A549 (cell line): ENCODE measurements around the gene KRT3. TPM values are rescaled to one million over a fixed set of nuclear protein-coding genes. Genes with fewer than 3 reads are reported as not detected.

Source experiments
- ATAC-seq, 2 experiments: fragments of 200-7000 bp in 1 of 2; fragments of >200 bp in 1 of 2; cut with Nextera tagmentation in 1 of 2; cut with Tn5 transposase in 1 of 2; 3 replicates each; pipeline versions ENCODE4 v1.8.0 to v1.9.1; 2018 to 2020; ENCODE audit warnings: mild to moderate bottlenecking in 1 of 2, moderate library complexity in 1 of 2
- CTCF ChIA-PET: fragments of 300-600 bp; sonication (Branson Sonifier 250); formaldehyde crosslinking; extraction: SDS; loops from one replicate; lab custom pipeline; 2021; ENCODE audit warnings: antibody characterized with exemption, inconsistent platforms; lab: Yijun Ruan, JAX
- POLR2A ChIA-PET: fragments of 350-600 bp; formaldehyde crosslinking; extraction: SDS; loops from one replicate; lab custom pipeline; 2021; ENCODE audit warnings: antibody characterized with exemption, inconsistent platforms; lab: Yijun Ruan, JAX
- DNase-seq, 2 experiments: peaks; one replicate each; pipeline versions ENCODE4 v3.0.0 to v3.0.0-alpha.2; 2011 to 2016; ENCODE audit warnings: low read depth in 1 of 2, low spot score in 1 of 2
- FAIRE-seq: peaks from 2 replicates; lab custom pipeline; 2011; peaks lifted over from hg19 to GRCh38; lab: Jason Lieb, UNC
- H3K27ac ChIP-seq, 2 experiments: fragments of >200 bp; sonication (Bioruptor Twin); formaldehyde crosslinking; 3 replicates each; pipeline ENCODE4 v1.5.1; 2016 to 2017
- H3K4me1 ChIP-seq: fragments of >200 bp; sonication (Bioruptor Twin); formaldehyde crosslinking; 3 replicates; pipeline ENCODE4 v1.6.1; 2016
- H3K4me2 ChIP-seq: fragments of >200 bp; sonication (Bioruptor Twin); formaldehyde crosslinking; 3 replicates; pipeline ENCODE4 v1.6.1; 2016
- H3K4me3 ChIP-seq: fragments of >200 bp; sonication (Bioruptor Twin); formaldehyde crosslinking; 3 replicates; pipeline ENCODE4 v1.5.1; 2016
- H3K9me3 ChIP-seq: fragments of >200 bp; sonication (Bioruptor Twin); formaldehyde crosslinking; 3 replicates; pipeline ENCODE4 v1.6.1; 2016
- CBX8 ChIP-seq: fragments of 200-600 bp; sonication (generic); IDR thresholded peaks from 2 replicates; pipeline ENCODE4 v1.6.1; 2016
- CHD4 ChIP-seq: fragments of 200-600 bp; sonication (generic); IDR thresholded peaks from 2 replicates; pipeline ENCODE4 v1.6.1; 2016; ENCODE audit warnings: antibody characterized with exemption, mild to moderate bottlenecking, borderline replicate concordance
- EHMT2 ChIP-seq: fragments of 200-600 bp; sonication (generic); IDR thresholded peaks from 2 replicates; pipeline ENCODE4 v1.6.1; 2016; ENCODE audit warnings: antibody characterized with exemption, low read depth, mild to moderate bottlenecking, moderate library complexity
- EP300 ChIP-seq, 2 experiments: fragments of >200 bp; sonication (Bioruptor Twin); formaldehyde crosslinking; IDR thresholded peaks; 2 replicates in 1 of 2; 3 replicates in 1 of 2; pipeline ENCODE4 v1.6.1; 2016 to 2017
- FOSB ChIP-seq: fragments of 250-450 bp; sonication (Bioruptor Pico); IDR thresholded peaks from 2 replicates; pipeline ENCODE4 v1.5.0; 2020; ENCODE audit warnings: mild to moderate bottlenecking, moderate library complexity
- FOXS1 ChIP-seq: fragments of 250-450 bp; sonication (Bioruptor Pico); IDR thresholded peaks from 2 replicates; pipeline ENCODE4 v1.5.0; 2020; ENCODE audit warnings: mild to moderate bottlenecking, moderate library complexity
- HDAC2 ChIP-seq: fragments of 200-600 bp; sonication (generic); IDR thresholded peaks from 2 replicates; pipeline ENCODE4 v1.6.1; 2016
- HOXB5 ChIP-seq: fragments of 250-450 bp; sonication (Bioruptor Pico); IDR thresholded peaks from 2 replicates; pipeline ENCODE4 v1.5.0; 2020; ENCODE audit warnings: mild to moderate bottlenecking, moderate library complexity
- MYC ChIP-seq: IDR thresholded peaks from 2 replicates; pipeline ENCODE4 v1.6.1; 2012; ENCODE audit warnings: mild to moderate bottlenecking, inconsistent platforms, low read length, improper control_type of control experiment, borderline replicate concordance
- NR3C1 ChIP-seq: fragments of >200 bp; sonication (Bioruptor Twin); formaldehyde crosslinking; IDR thresholded peaks from 3 replicates; pipeline ENCODE4 v1.6.1; 2017
- PHF8 ChIP-seq: fragments of 200-600 bp; sonication (generic); IDR thresholded peaks from 2 replicates; pipeline ENCODE4 v1.6.1; 2016; ENCODE audit warnings: low read depth, mild to moderate bottlenecking, antibody characterized with exemption, moderate library complexity, borderline replicate concordance
- POLR2A ChIP-seq: IDR thresholded peaks from 2 replicates; pipeline ENCODE4 v1.6.1; 2012; ENCODE audit warnings: mild to moderate bottlenecking, low read length
- RAD21 ChIP-seq, 2 experiments: fragments of >200 bp in 1 of 2; sonication (Bioruptor Twin) in 1 of 2; formaldehyde crosslinking in 1 of 2; IDR thresholded peaks in 1 of 2; conservative IDR thresholded peaks in 1 of 2; 2 replicates in 1 of 2; 3 replicates in 1 of 2; pipeline ENCODE4 v1.6.1; 2012 to 2018; ENCODE audit warnings: inconsistent platforms in 1 of 2
- RFX5 ChIP-seq: fragments of 450-650 bp; IDR thresholded peaks from 2 replicates; pipeline ENCODE4 v1.7.1; 2014; ENCODE audit warnings: antibody characterized with exemption, mild to moderate bottlenecking, moderate library complexity
- TP53 ChIP-seq: fragments of 250-450 bp; sonication (Bioruptor Pico); IDR thresholded peaks from 2 replicates; pipeline ENCODE4 v1.5.0; 2021; ENCODE audit warnings: mild to moderate bottlenecking, moderate library complexity
- ZC3H11A ChIP-seq: fragments of 450-650 bp; IDR thresholded peaks from 2 replicates; pipeline ENCODE4 v1.6.1; 2014; ENCODE audit warnings: antibody characterized with exemption, mild to moderate bottlenecking
- ZFP36 ChIP-seq: fragments of 450-650 bp; IDR thresholded peaks from 2 replicates; pipeline ENCODE4 v1.6.1; 2014; ENCODE audit warnings: borderline replicate concordance; ENCODE audit not compliant: partially characterized antibody
- ZSCAN20 ChIP-seq: fragments of 250-450 bp; sonication (Bioruptor Pico); IDR thresholded peaks from 2 replicates; pipeline ENCODE4 v1.8.0; 2022; ENCODE audit warnings: mild to moderate bottlenecking, moderate library complexity
- WGBS: methylation state at CpG from one replicate; pipeline ENCODE4 v1.1.6; 2017; ENCODE audit errors: missing lambda C conversion rate; 5-methylcytosine and 5-hydroxymethylcytosine counted together
- polyA plus RNA-seq, 4 experiments: library from polyadenylated mRNA; depleted of rRNA in 3 of 4; stranded (reverse); fragments of >200 nt; fragmentation: RNase III in 1 of 4; extraction: RNeasy Plus Mini Kit Qiagen cat#74134 plus additional on column Dnase treatment in 1 of 4; gene quantifications; 2 replicates in 3 of 4; 3 replicates in 1 of 4; pipeline ENCODE4 v1.2.3, GENCODE V29; 2011 to 2017
- TF ChIP-seq, protein P1 (sequence below): fragments of 250-450 bp; sonication (Bioruptor Pico); IDR thresholded peaks from 2 replicates; pipeline ENCODE4 v1.5.0; 2021; ENCODE audit warnings: mild to moderate bottlenecking, moderate library complexity, borderline replicate concordance
- TF ChIP-seq, protein P2 (sequence below): fragments of 200-600 bp; sonication (generic); IDR thresholded peaks from 2 replicates; pipeline ENCODE4 v1.6.1; 2016; ENCODE audit warnings: antibody characterized with exemption, mild to moderate bottlenecking, moderate library complexity
- TF ChIP-seq, protein P3 (sequence below): fragments of 150-350 bp; IDR thresholded peaks from 2 replicates; pipeline ENCODE4 v1.6.1; 2014; ENCODE audit warnings: low read depth, mild to moderate bottlenecking, low read length

Gene KRT3
- polyA plus RNA-seq, 2 of the 4 experiments (the other 2 are of a cell fraction), result 0.04 to 0.06 TPM

DNA sequence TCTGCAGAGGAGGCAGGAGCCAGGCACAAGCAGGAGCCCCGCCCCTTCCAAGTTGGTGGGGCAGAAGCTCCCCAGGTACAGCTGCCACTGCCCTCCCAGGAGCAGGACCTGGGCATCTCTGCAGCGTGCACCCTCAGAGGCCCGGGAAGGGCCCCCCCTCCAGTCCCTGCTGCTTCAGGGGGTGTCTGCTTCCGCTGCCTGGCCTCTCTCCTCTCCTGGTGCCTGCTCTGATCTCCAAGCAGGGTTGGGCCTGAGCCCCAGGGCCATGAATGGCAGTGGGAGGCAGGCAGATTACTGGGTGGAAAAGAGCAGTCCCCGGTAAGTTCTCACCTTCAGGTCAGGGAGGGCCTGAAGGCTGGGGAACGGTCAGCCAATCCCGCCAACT is 53.7 kb downstream of the KRT3 start:
- Histone ChIP-seq H3K27ac (no peak overlapping the region), H3K4me3 (no peak overlapping the region), H3K4me1 (no peaks in the 10 kb centered on the region), H3K9me3 (no peaks in the 10 kb centered on the region), H3K4me2 (no peak overlapping the region)
- 28% methylated on average over 7 of the region's 7 CpGs for WGBS
- no peak for DNase-seq
- CTCF ChIA-PET, result no interaction called here
- ATAC-seq, result peak; percentile 11 to 31; a peak in 4 of 6 replicates
- TF ChIP-seq ZSCAN20, result no peak
- TF ChIP-seq, protein P1, sequence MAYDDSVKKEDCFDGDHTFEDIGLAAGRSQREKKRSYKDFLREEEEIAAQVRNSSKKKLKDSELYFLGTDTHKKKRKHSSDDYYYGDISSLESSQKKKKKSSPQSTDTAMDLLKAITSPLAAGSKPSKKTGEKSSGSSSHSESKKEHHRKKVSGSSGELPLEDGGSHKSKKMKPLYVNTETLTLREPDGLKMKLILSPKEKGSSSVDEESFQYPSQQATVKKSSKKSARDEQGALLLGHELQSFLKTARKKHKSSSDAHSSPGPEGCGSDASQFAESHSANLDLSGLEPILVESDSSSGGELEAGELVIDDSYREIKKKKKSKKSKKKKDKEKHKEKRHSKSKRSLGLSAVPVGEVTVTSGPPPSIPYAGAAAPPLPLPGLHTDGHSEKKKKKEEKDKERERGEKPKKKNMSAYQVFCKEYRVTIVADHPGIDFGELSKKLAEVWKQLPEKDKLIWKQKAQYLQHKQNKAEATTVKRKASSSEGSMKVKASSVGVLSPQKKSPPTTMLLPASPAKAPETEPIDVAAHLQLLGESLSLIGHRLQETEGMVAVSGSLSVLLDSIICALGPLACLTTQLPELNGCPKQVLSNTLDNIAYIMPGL (CRISPR knock-in tag), result no peak
- TF ChIP-seq MYC, result no peak
- TF ChIP-seq EP300 (IDR thresholded peaks at IDR 0.05), result no peak
- no peak for FAIRE-seq
- POLR2A ChIA-PET, result no interaction called here

DNA sequence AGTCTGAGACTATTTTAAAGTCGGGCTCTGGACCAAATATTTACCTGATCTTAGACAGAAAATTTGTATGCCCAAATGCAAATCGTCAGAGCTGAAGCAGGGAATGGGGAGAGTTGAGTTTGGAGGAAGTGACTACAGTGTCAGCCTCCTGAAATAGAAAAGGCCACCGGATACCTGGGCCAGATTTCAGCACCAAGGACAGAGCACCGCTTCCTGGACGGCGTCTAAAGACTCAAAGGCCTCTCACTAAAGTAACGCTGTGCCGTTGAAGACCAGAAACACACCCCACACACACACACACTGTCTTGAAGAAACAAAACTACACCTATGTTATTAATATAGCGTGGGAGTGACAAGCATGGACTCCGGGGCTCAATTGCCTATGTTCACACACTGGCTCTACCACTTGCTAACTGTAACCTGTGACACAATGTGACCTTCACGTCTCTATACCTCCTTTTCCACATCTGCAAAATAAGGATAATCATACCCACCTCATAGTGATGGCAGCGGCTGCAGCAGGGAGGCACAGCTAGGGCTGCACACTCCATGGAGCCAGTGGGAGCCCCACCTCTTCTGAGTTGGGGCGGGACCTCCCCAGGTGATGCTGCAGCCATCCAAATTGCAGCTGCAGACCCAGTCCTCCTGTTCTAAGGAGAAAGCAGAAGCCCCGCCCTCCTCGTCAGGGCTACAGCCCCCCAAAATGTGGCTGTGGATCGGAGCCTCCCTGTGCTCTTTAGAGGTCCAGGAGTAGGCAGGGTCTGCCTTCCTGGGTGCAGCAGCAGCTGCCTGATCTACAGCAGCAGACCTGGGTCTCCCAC is 54.3 kb downstream of the KRT3 start:
- ChIA-PET POLR2A (no interaction called here), CTCF (interaction anchor here (1.2 to 1.6 kb wide), 4 partner anchors 23 to 369 kb away, joined by 3 to 4 read pairs (median 3); no protein-coding TSS in a partner anchor)
- WGBS, result 11% methylated on average over 15 of the region's 16 CpGs
- Histone ChIP-seq H3K27ac (no peak overlapping the region), H3K9me3 (no peaks in the 10 kb centered on the region), H3K4me1 (no peaks in the 10 kb centered on the region), H3K4me2 (no peak overlapping the region)
- no peak for FAIRE-seq
- DNase-seq, result peak; percentile 43 to 66
- peak; percentile 74 to 79; a peak in 4 of 6 replicates for ATAC-seq
- TF ChIP-seq EHMT2 (peak; percentile 87), FOXS1 (CRISPR knock-in tag) (0 out of 2 replicates have a peak, but pooled peaks have one; percentile 24), PHF8 (no peak), FOSB (CRISPR knock-in tag) (no peak)
- TF ChIP-seq, protein P2, sequence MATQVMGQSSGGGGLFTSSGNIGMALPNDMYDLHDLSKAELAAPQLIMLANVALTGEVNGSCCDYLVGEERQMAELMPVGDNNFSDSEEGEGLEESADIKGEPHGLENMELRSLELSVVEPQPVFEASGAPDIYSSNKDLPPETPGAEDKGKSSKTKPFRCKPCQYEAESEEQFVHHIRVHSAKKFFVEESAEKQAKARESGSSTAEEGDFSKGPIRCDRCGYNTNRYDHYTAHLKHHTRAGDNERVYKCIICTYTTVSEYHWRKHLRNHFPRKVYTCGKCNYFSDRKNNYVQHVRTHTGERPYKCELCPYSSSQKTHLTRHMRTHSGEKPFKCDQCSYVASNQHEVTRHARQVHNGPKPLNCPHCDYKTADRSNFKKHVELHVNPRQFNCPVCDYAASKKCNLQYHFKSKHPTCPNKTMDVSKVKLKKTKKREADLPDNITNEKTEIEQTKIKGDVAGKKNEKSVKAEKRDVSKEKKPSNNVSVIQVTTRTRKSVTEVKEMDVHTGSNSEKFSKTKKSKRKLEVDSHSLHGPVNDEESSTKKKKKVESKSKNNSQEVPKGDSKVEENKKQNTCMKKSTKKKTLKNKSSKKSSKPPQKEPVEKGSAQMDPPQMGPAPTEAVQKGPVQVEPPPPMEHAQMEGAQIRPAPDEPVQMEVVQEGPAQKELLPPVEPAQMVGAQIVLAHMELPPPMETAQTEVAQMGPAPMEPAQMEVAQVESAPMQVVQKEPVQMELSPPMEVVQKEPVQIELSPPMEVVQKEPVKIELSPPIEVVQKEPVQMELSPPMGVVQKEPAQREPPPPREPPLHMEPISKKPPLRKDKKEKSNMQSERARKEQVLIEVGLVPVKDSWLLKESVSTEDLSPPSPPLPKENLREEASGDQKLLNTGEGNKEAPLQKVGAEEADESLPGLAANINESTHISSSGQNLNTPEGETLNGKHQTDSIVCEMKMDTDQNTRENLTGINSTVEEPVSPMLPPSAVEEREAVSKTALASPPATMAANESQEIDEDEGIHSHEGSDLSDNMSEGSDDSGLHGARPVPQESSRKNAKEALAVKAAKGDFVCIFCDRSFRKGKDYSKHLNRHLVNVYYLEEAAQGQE, result peak; percentile 98
- TF ChIP-seq, all 56 proteins: peak for 3
- no peak overlapping the region for H3K4me3 ChIP-seq

DNA sequence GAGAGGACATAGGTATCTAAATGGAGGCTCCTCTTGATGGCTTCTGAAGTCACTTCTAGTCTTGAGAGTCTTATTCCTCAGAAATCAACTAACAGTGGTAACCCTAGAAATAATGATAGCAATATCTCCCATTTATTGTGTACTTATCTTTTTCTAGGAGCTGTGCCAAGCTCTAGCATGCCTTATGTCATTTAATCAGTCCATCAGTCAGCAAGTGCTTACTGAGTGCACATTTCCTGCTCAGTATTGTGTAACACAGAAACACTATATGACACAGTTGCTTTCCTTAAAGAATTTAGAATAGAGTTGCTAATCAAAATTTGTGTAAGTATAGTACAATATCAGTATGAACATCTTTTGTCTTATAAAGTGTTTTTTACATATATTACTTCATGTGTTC is 55.3 kb downstream of the KRT3 start:
- TF ChIP-seq POLR2A (no peak), CBX8 (no peak), HOXB5 (CRISPR knock-in tag) (no peak), ZFP36 (no peak), ZC3H11A (no peak), RAD21 (conservative IDR thresholded peaks at IDR 0.05 in 1 of 2, IDR thresholded peaks at IDR 0.05 in 1 of 2) (no peak), RFX5 (no peak), HDAC2 (no peak), TP53 (CRISPR knock-in tag) (no peak), CHD4 (no peak), NR3C1 (no peak), FOSB (CRISPR knock-in tag) (no peak)
- TF ChIP-seq, protein P3, sequence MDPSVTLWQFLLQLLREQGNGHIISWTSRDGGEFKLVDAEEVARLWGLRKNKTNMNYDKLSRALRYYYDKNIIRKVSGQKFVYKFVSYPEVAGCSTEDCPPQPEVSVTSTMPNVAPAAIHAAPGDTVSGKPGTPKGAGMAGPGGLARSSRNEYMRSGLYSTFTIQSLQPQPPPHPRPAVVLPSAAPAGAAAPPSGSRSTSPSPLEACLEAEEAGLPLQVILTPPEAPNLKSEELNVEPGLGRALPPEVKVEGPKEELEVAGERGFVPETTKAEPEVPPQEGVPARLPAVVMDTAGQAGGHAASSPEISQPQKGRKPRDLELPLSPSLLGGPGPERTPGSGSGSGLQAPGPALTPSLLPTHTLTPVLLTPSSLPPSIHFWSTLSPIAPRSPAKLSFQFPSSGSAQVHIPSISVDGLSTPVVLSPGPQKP, result no peak
- CTCF ChIA-PET, result interaction anchor here (0.9 to 1.6 kb wide), 5 partner anchors 22 to 368 kb away, joined by 3 to 4 read pairs (median 3); no protein-coding TSS in a partner anchor

More for the DNA sequence above, 55.3 kb downstream of the KRT3 start:
- Histone ChIP-seq H3K27ac (no peak overlapping the region), H3K4me1 (no peaks in the 10 kb centered on the region), H3K9me3 (no peaks in the 10 kb centered on the region), H3K4me2 (no peak overlapping the region), H3K4me3 (no peak overlapping the region)
- no peak for FAIRE-seq
- ATAC-seq, result no peak
- DNase-seq, result peak in 1 of 2 experiments; percentile 25
- POLR2A ChIA-PET, result no interaction called here
